Kidney (tissue), 14 donors: Measurements from ENCODE around the gene ALKBH3. TPM values are rescaled to one million over a fixed set of nuclear protein-coding genes. Genes with fewer than 3 reads are reported as not detected.

Experiments
- DNase-seq, 5 donors: peaks; one replicate each; pipeline ENCODE4 v3.0.0-alpha.2; 2013 to 2020
- FAIRE-seq: peaks from 2 replicates; lab custom pipeline; 2012; peaks lifted over from hg19 to GRCh38; lab: Jason Lieb, UNC
- H3K27ac ChIP-seq, 2 donors: one replicate each; pipeline ENCODE4 v1.7.0; 2013; ENCODE audit warnings: low read depth in 2 of 2, low read length in 2 of 2, inconsistent platforms in 1 of 2
- H3K27me3 ChIP-seq: one replicate; pipeline ENCODE4 v1.7.1; 2013; ENCODE audit warnings: low read length, inconsistent platforms; ENCODE audit not compliant: control insufficient read depth, insufficient read depth
- H3K36me3 ChIP-seq, 3 donors: one replicate each; pipeline versions ENCODE4 v1.7.0 to v1.7.1; 2013; ENCODE audit warnings: low read length in 3 of 3, control low read depth in 1 of 3, inconsistent platforms in 1 of 3; ENCODE audit not compliant: insufficient read depth in 3 of 3, control insufficient read depth in 2 of 3
- H3K4me1 ChIP-seq, 3 donors: one replicate each; pipeline versions ENCODE4 v1.7.0 to v1.7.1; 2013; ENCODE audit warnings: low read length in 3 of 3, inconsistent platforms in 1 of 3, low read depth in 1 of 3; ENCODE audit not compliant: control insufficient read depth in 2 of 3, insufficient read depth in 2 of 3
- H3K4me3 ChIP-seq, 3 donors: one replicate each; pipeline versions ENCODE4 v1.7.0 to v1.8.1; 2013; ENCODE audit warnings: low read length in 3 of 3, control low read depth in 1 of 3, inconsistent platforms in 1 of 3
- H3K9ac ChIP-seq, 3 donors: one replicate each; pipeline versions ENCODE4 v1.7.0 to v1.7.1; 2013; ENCODE audit warnings: low read length in 3 of 3, control low read depth in 1 of 3, inconsistent platforms in 1 of 3
- H3K9me3 ChIP-seq, 3 donors: one replicate each; pipeline versions ENCODE4 v1.7.0 to v1.7.1; 2013; ENCODE audit warnings: low read length in 3 of 3, control low read depth in 1 of 3, inconsistent platforms in 1 of 3; ENCODE audit not compliant: control insufficient read depth in 2 of 3, insufficient read depth in 1 of 3
- CTCF ChIP-seq: IDR thresholded peaks from 3 replicates; pipeline ENCODE4 v1.5.1; 2012; ENCODE audit warnings: mild to moderate bottlenecking, moderate library complexity, borderline replicate concordance; ENCODE audit not compliant: insufficient read depth; ENCODE audit errors: extremely low read depth
- intact Hi-C: fragments of 100-400 bp; cut with DNase I; formaldehyde crosslinking; loops from one replicate; pipeline ENCODE4 v1.11.1; 2022
- polyA plus RNA-seq: library from polyadenylated mRNA; stranded (reverse); fragments of 350-450 nt; fragmentation: Illumina TruSeq; extraction: RNeasy Lipid Tissue Mini Kit (QIAGEN cat#74804); gene quantifications from one replicate; pipeline ENCODE4 v1.2.3, GENCODE V29; 2014; ENCODE audit warnings: low read depth, low replicate concordance; ENCODE audit not compliant: insufficient read depth
- total RNA-seq: library from RNA; stranded (reverse); fragmentation: NEBNext Ultra II Directional; extraction: Animal tissue kit (Norgen Biotek cat#: 25700); gene quantifications from one replicate; pipeline ENCODE4 v1.2.1, GENCODE V29; 2021
- donor health status: control.
- donor health status: control.
- donor health status: control.
- donor health status: control.
- donor health status: control.
- donor health status: DM: yes; HTN: yes; CAD: no.
- donor health status: Normal renal cell carcinoma (clear cell type).

Gene ALKBH3
- total and polyA plus RNA-seq, 2 donors from 2014 or later, result 23.8 to 49.0 TPM

DNA sequence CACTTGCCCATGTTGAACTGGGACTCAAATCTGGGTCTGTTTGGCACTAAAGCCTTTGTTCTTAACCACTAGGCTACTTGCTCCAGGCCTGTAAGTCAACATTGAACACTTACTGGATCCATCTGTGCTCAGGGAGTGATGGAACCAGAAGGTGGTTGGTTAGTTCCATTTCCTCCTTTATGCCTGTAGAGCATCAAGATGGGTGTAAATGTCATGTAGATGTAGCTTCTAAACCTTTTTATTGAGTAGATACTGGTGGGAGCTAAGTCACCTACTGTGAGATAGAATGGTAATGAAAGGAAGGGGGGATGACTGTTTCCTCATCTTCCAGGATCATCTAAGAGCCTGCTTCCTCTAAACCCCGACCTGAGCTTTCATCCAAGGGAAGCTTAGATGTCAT lies 38.6 kb upstream of the ALKBH3 start:
- H3K9ac ChIP-seq, result no peak overlapping the region
- H3K4me1 ChIP-seq, result no peaks in the 10 kb centered on the region
- H3K4me3 ChIP-seq, result no peak overlapping the region
- no peak for DNase-seq
- H3K9me3 ChIP-seq, result no peaks in the 10 kb centered on the region
- intact Hi-C loops, result no loop called here
- H3K27me3 ChIP-seq, result no peaks in the 10 kb centered on the region
- no peak for FAIRE-seq
- H3K27ac ChIP-seq, result no peak overlapping the region
- TF ChIP-seq CTCF, result no peak
- H3K36me3 ChIP-seq, result peaks cover 0 to 9% (median 4%) of the 10 kb centered on the region in 3 donors

DNA sequence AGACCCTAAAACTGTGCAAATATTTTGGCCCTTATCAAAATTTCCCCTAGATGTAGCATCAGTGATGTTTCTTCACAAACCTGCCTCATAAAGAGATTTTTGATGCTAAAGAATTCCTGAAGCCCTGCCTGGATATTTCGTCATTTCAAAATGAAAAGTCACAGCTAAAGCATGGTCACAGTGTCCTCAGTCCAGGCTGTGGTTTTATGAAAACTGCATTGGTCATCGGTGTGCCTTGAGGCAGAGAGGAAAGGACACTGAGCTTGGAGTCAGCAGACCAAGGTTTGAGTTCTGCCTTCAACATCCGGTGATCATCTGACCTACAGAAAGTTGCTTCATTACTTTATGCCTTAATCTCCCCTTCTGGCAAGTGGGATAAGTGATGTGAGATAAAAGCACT lies 34.8 kb upstream of the ALKBH3 start:
- H3K4me1 ChIP-seq, result no peaks in the 10 kb centered on the region
- H3K4me3 ChIP-seq, result no peak overlapping the region
- H3K36me3 ChIP-seq, result peaks cover 0 to 4% (median 0%) of the 10 kb centered on the region in 3 donors
- no peak overlapping the region for H3K9ac ChIP-seq
- no peaks in the 10 kb centered on the region for H3K9me3 ChIP-seq
- DNase-seq (no peak), FAIRE-seq (no peak)
- intact Hi-C loops, result no loop called here
- TF ChIP-seq CTCF, result no peak
- no peak overlapping the region for H3K27ac ChIP-seq
- H3K27me3 ChIP-seq, result no peaks in the 10 kb centered on the region

DNA sequence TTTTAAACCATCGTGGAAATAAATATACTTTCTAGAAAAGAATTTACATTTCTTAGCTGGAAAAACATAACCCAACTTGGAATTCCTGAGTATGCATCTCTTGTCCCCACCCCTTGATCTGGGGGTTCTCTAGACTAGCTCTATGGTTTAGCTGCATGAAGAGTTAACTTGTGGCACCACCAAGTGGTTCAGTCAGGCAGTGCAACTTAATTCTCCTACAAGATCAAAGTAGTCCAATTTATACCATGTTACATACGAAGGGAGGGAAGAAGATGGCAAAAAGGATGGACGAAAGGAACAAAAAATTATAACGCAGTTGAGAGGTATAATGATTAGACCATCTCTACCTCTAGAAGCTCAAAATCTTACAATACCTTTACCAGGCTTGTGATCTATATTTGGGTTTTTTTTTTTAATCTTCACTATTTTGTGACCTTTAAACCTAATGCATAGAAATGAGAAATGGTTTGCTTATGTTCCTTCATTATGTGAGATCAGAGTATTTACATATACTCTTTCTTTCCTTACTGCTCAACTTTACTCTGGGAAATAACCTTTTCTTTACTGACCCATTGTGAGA lies 28.5 kb upstream of the ALKBH3 start:
- Histone ChIP-seq H3K36me3 (peaks cover 0 to 10% (median 0%) of the 10 kb centered on the region in 3 donors), H3K27ac (no peak overlapping the region), H3K9ac (no peak overlapping the region), H3K27me3 (no peaks in the 10 kb centered on the region), H3K9me3 (no peaks in the 10 kb centered on the region), H3K4me3 (no peak overlapping the region), H3K4me1 (no peaks in the 10 kb centered on the region)
- intact Hi-C loops, result no loop called here
- peak; percentile 77 for TF ChIP-seq CTCF
- no peak for FAIRE-seq
- DNase-seq, result peak in 4 of 5 donors; percentile 59 to 84 (median 74)

DNA sequence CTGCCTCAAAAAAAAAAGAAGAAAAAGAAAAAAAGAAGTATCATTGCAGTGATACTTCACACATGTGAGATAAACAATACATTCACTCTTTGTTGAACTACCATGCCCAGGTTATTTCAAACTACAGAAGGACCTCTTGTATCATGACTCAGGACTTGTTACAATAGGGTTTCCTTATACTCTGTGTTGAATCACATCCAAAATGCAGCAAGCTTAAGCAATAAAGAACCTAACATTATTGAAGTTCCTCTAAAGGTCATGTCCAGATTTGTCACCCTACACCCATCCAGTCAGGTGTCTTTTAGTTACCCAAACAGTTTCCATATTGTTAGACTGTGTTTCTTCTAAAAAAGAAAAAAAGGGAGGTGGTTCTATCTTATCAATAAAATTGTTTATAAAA lies 26.9 kb upstream of the ALKBH3 start:
- peaks cover 0 to 10% (median 0%) of the 10 kb centered on the region in 3 donors for H3K36me3 ChIP-seq
- no peak for TF ChIP-seq CTCF
- H3K4me1 ChIP-seq, result no peaks in the 10 kb centered on the region
- intact Hi-C loops, result no loop called here
- H3K4me3 ChIP-seq, result no peak overlapping the region
- DNase-seq (no peak), FAIRE-seq (no peak)
- no peak overlapping the region for H3K27ac ChIP-seq
- no peak overlapping the region for H3K9ac ChIP-seq
- H3K9me3 ChIP-seq, result no peaks in the 10 kb centered on the region
- H3K27me3 ChIP-seq, result no peaks in the 10 kb centered on the region
